Tibial artery (tissue), 4 donors: ENCODE results near the gene PDSS2.
"Not testable (repeated sequence)": the region's sequence is repeated elsewhere in the genome, so short reads cannot be mapped to it uniquely, and the experiment has no call there.

ENCODE experiments used
- DNase-seq, 2 donors: peaks; one replicate each; pipeline ENCODE4 v3.0.0-alpha.2; 2019
- H3K27ac ChIP-seq, 2 donors: fragments of 200-600 bp; sonication (generic) in 1 of 2; 1 replicate in 1 of 2; 2 replicates in 1 of 2; pipeline ENCODE4 v1.5.1; 2018 to 2019; ENCODE audit warnings: mild to moderate bottlenecking in 1 of 2
- H3K27me3 ChIP-seq, 2 donors: fragments of 200-600 bp; sonication (generic) in 1 of 2; one replicate each; pipeline versions ENCODE4 v1.5.1 to v1.6.0; 2016 to 2019
- H3K36me3 ChIP-seq, 3 donors: fragments of 200-600 bp; sonication (generic) in 2 of 3; one replicate each; pipeline ENCODE4 v1.5.1; 2016 to 2019; ENCODE audit warnings: mild to moderate bottlenecking in 2 of 3
- H3K4me1 ChIP-seq, 4 donors: fragments of 200-600 bp; sonication (generic) in 2 of 4; 1 replicate in 3 of 4; 2 replicates in 1 of 4; pipeline ENCODE4 v1.5.1; 2016 to 2019
- H3K4me3 ChIP-seq, 2 donors: fragments of 200-600 bp; sonication (generic) in 1 of 2; 1 replicate in 1 of 2; 2 replicates in 1 of 2; pipeline ENCODE4 v1.5.1; 2018 to 2019; ENCODE audit warnings: mild to moderate bottlenecking in 2 of 2
- H3K9me3 ChIP-seq, 3 donors: fragments of 200-600 bp; sonication (generic) in 1 of 3; one replicate each; pipeline ENCODE4 v1.5.1; 2016 to 2019
- CTCF ChIP-seq, 2 experiments: fragments of 200-600 bp in 1 of 2; fragments of 450-650 bp in 1 of 2; IDR thresholded peaks; one replicate each; pipeline ENCODE4 v1.5.1; 2017 to 2019; ENCODE audit warnings: antibody characterized with exemption in 2 of 2, mild to moderate bottlenecking in 1 of 2, moderate library complexity in 1 of 2
- intact Hi-C: fragments of 100-400 bp; cut with DNase I; formaldehyde crosslinking; loops from one replicate; pipeline ENCODE4 v1.15.0; 2023; ENCODE audit warnings: low total_unique reads

PDSS2 gene

GRCh38 chr6:107315114-107315513 is 144.2 kb downstream of the PDSS2 start:
- no peaks in the 10 kb centered on the region for H3K9me3 ChIP-seq
- H3K4me3 ChIP-seq = no peak overlapping the region
- H3K27me3 ChIP-seq = no peaks in the 10 kb centered on the region
- intact Hi-C loops = no loop called here
- no peaks in the 10 kb centered on the region for H3K4me1 ChIP-seq
- no peaks in the 10 kb centered on the region for H3K36me3 ChIP-seq
- TF ChIP-seq CTCF (IDR thresholded peaks at IDR 0.05) = no peak
- H3K27ac ChIP-seq = no peak overlapping the region
- DNase-seq = no peak

- no peak for TF ChIP-seq CTCF (IDR thresholded peaks at IDR 0.05)
- Histone ChIP-seq H3K36me3 (no peaks in the 10 kb centered on the region), H3K27ac (no peak overlapping the region), H3K4me3 (no peak overlapping the region), H3K4me1 (no peaks in the 10 kb centered on the region), H3K27me3 (no peaks in the 10 kb centered on the region), H3K9me3 (no peaks in the 10 kb centered on the region)
- DNase-seq = no peak
- intact Hi-C loops = no loop called here
These were observed 144.8 kb downstream of the PDSS2 start for GRCh38 chr6:107314531-107314939.

GRCh38 chr6:107313776-107314175 is 145.6 kb downstream of the PDSS2 start:
- no peak for TF ChIP-seq CTCF (IDR thresholded peaks at IDR 0.05)
- H3K27me3 ChIP-seq = no peaks in the 10 kb centered on the region
- no peaks in the 10 kb centered on the region for H3K36me3 ChIP-seq
- DNase-seq = no peak
- H3K9me3 ChIP-seq = no peaks in the 10 kb centered on the region
- H3K4me3 ChIP-seq = no peak overlapping the region
- H3K27ac ChIP-seq = no peak overlapping the region
- H3K4me1 ChIP-seq = no peaks in the 10 kb centered on the region
- intact Hi-C loops = no loop called here

GRCh38 chr6:107310362-107310761 is 149.0 kb downstream of the PDSS2 start:
- intact Hi-C loops = no loop called here
- no peak for DNase-seq
- Histone ChIP-seq H3K9me3 (no peaks in the 10 kb centered on the region), H3K4me1 (no peaks in the 10 kb centered on the region), H3K4me3 (no peak overlapping the region), H3K27me3 (no peaks in the 10 kb centered on the region), H3K27ac (no peak overlapping the region), H3K36me3 (no peaks in the 10 kb centered on the region)
- no peak for TF ChIP-seq CTCF (IDR thresholded peaks at IDR 0.05)

DNA sequence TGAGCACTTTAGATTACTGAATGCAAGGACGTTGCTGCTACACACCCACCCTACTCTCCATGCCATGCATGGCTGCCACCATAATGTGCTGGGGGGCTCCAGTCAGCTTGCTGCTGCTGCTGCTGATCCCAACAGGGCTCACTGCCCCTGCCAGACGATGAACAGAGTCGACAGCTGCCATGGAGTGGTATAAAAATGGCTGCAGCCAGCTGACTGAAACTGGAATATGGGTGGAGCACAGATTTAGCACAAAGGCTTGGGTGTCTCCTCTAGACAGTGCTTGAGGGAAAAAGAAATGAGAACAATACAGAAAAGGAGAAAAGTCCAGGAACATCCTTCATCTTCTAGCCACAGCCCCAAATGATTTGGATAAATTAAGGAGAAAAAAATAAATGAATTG is 150.7 kb downstream of the PDSS2 start:
- intact Hi-C loops = no loop called here
- no peak for TF ChIP-seq CTCF (IDR thresholded peaks at IDR 0.05)
- H3K27ac ChIP-seq = no peak overlapping the region
- no peaks in the 10 kb centered on the region for H3K9me3 ChIP-seq
- no peak for DNase-seq
- no peaks in the 10 kb centered on the region for H3K4me1 ChIP-seq
- H3K36me3 ChIP-seq = no peaks in the 10 kb centered on the region
- no peak overlapping the region for H3K4me3 ChIP-seq
- no peaks in the 10 kb centered on the region for H3K27me3 ChIP-seq

DNA sequence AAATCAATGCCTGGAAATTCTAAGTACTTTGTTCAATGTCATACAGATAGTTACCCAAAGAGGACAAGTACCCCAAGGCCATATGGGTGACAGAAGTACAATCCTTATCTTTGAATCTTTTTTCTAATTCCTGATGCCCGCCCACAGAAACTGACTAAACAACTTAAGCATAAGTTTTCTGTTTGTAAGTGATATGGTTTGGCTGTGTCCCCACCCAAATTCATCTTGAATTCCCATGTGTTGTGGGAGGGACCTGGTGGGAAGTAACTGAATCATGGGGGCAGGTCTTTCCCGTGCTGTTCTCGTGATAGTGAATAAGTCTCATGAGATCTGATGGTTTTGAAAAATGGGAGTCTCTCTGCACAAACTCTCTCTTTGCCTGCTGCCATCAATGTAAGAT is 153.4 kb downstream of the PDSS2 start:
- H3K9me3 ChIP-seq, DNase-seq, H3K27ac ChIP-seq, H3K36me3 ChIP-seq, H3K4me1 ChIP-seq, H3K27me3 ChIP-seq, intact Hi-C loops, H3K4me3 ChIP-seq: not testable (repeated sequence)
